GM19438 (cell line): ENCODE measurements around the gene C2CD3.
"Not testable (repeated sequence)": the region's sequence is repeated elsewhere in the genome, so short reads cannot be mapped to it uniquely, and the experiment has no call there.

ENCODE experiments used
- ATAC-seq: cut with Tn5 transposase; IDR thresholded peaks from one replicate; pipeline ENCODE4 v1.9.1; 2021; ENCODE audit warnings: low read depth; ENCODE audit not compliant: unreplicated experiment

The C2CD3 gene

DNA sequence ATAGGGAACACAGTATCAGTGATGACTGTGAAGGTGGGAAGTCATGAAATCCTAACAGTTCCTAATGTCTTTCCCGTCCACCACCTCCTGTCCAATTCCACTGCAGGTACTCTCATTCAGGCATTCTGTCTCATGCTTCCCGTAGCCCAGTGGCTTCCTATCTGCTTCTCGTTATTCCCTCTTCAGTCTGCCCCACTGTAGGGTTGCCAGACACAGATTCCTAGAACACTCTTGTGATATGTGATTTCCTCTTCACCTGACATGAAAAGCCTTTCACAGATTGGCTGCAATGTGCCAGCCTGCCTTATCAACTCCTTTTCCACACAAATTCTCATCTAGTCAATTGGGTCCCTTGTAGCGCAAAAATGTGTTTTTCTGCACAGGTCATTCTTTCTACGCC, 49.0 kb downstream of the C2CD3 start:
- no peak for ATAC-seq

DNA sequence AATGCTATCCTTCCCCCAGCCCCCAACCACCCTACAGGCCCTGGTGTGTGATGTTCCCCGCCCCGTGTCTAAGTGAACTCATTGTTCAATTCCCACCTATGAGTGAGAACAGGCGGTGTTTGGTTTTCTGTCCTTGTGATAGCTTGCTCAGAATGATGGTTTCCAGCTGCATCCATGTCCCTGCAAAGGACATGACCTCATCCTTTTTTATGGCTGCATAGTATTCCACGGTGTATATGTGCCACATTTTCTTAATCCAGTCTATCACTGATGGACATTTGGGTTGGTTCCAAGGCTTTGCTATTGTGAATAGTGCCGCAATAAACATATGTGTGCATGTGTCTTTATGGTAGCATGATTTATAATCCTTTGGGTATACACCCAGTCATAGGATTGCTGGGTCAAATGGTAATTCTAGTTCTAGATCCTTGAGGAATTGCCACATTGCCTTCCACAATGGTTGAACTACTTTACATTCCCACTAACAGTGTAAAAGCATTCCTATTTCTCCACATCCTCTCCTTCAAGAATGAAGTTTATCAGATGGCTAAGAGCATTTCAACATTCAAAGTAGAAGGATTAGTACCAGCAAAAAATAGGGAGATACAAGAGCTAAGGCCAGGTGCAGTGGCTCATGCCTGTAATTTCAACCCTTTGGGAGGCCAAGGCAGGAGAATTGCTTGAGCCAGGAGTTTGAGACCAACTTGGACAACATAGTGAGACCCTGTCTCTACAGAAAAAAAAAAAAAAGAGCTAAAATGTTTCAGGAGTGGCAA, 50.4 kb downstream of the C2CD3 start:
- ATAC-seq, result not testable (repeated sequence)

DNA sequence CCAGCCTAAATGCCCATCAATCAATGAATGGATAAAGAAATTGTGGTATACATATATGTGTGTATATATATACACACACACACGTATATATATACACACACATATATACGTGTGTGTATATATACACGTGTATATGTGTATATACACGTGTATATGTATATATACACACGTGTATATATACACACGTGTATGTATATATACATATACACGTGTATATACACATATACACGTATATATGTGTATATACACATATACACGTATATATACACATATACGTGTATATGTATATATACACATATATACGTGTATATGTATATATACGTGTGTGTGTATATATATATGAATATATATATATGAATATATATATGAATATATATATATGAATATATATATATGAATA, 54.1 kb downstream of the C2CD3 start:
- no peak for ATAC-seq

DNA sequence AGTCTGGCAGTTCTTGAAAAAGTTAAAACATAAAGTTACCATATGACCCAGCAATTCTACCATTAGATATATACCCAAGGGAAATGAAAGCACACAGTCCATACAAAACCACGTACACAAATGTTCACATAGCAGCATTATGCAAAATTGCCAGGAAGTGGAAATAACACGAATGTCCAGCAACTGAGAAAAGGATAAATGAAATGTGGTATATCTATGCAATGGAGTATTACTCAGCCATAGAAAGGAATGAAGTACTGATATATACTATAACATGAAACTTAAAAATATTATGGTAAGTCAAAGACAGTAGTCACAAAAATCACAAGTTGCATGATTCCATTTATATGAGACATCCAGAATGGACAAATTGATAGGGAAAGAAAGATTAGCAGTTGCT, 57.9 kb downstream of the C2CD3 start:
- no peak for ATAC-seq

DNA sequence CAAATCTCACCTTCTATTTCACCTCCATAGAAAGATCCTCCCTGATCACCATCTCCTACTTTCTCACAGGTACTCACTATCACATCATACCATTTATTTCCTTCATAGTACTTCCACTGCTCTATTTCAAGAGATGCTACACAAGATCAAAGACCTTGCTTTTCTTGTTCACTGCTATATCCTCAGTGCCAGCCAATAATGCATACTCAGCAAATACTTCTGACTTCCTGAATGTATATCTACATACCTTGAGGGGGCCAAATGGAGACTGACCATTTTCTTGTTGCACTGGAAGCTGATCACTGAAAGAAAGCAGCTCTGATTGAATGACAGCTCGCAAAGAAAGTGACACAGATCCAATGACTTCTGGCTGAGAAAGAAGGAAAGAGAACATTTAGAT, 64.7 kb downstream of the C2CD3 start:
- ATAC-seq, result no peak

DNA sequence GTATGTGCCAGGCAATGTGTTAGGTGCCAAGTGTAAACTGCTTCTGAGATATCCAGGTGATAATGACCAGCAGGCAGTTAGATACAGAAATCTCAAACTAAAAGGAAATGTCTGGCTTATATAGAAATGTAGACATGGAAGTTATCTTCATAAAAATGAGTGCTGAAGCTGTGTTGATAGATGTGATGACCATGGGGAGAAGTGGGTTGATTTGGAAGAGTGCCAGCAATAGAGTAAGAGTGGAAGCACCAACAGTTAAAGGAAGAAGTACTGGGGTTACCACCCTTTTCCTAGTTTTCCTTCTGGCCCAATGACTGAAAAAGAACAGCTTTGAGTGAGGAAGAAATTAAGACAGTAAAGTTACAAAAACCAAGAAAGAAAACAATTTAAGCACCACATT, 68.5 kb downstream of the C2CD3 start:
- no peak for ATAC-seq

DNA sequence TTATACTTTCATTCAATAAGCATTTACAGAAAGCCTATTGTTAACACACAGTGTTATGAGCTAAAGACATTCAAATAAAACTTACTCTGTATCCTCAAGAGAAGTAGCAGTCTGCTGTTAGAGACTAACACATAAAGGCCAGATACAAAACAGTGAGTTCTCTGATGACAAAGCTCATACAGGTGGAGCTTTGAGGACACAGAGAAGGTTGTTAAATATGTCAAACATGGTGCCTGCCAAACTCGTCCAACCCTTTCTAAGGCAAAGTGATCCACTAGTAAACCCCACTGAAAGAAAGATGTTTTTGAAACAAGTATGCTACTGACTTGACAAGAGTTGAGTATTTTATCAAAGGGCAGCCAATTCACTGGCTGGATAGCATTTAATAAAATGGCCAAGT, 70.1 kb downstream of the C2CD3 start:
- ATAC-seq, result no peak

DNA sequence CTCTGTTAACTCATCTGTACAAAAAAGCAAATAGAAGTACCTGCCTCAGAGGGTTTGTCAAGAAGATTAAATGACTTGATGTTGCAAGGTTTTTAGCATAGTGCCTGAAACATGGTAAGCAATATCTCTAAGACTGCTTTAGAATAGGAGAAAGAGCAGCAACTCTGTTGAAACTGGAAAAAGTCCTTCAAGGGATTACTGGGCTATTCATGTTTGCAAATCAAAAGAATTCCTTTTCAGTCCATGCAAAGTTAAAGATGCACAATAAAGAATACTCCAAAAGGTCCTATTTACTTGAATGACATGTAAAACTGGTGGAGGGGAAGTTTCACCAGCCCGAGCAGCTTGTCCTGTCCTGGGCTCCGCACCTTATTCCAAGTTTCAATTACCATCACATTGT, 70.6 kb downstream of the C2CD3 start:
- ATAC-seq, result no peak

DNA sequence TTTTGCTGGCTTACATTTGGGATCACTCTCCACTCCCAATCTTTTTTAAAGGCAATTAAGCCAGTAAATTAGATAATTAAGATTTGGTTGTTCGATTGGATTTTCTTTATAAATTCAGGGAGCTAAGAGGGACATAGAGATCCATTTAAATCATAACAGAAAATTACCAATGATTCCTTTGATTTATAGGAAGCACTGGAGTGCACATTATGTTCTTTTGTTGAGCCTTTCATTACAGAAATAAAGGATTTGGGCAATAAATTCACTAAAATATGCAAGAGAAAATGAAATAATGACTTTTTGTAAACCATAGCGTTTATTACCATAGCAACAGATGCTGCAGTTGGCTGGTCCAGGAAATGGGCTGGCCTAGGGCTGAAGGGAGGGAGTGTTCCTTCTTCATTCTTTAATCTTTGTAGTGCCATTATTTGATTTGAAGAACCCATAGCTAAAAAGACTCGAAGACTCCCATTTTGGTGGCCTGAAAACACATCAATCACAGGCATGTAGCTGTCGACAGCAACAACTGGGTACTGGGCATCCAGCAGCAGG, 73.0 kb downstream of the C2CD3 start:
- ATAC-seq, result no peak

DNA sequence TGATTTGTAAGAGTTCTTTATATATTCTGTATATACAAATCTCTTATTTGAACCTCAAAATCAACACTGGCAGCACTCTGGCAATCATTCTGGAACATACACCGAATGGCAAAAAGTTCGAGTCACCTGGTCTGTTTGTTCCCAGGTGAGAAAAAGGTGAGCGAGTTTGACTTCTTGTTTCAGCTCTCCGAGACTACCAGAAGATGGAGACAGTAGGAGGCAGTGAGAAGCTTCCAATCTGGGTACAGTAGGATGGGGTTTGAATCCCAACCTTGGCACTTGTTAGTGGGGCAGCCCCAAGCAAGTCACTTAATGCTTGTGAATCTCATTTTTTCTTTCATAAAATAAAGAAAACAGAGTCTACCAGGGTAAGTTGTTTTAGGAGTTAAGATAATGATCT, 76.4 kb downstream of the C2CD3 start:
- no peak for ATAC-seq

DNA sequence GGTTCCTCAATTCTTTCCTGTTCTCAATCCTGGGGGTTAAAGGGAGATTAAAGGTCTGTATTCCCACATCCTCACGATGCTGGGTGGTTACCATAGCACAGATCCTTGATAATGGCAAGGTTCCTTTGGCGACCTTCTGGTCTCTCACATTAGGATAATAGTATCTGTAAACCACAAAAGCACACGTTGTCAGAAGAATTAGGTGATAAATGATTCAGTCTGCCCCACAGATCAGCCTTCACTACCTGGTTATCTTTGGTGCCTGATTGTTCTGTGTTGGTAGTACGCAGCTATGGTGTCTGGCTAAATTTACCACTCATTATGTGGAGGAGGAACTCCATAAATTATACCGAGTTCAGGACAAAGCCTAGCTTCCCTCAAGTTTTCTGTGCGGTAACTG, 78.4 kb downstream of the C2CD3 start:
- no peak for ATAC-seq

DNA sequence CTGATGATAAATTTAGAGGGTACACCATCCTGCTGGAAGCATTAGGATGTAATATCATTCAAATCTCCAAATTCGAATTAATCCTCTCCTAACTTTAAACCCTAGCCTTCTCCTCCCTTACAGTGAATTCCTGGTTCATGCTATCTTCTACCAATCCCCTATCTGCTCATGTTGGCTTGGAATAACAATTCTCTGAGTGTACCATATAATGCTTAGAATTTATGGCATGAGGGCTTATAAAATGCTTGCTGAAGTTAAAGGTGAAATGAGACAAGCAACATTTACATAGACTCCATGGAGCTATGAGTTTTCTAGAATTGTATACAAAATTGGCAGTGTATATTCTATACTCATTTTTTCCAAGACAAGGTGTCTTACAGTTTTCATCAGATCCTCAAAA, 79.3 kb downstream of the C2CD3 start:
- no peak for ATAC-seq

DNA sequence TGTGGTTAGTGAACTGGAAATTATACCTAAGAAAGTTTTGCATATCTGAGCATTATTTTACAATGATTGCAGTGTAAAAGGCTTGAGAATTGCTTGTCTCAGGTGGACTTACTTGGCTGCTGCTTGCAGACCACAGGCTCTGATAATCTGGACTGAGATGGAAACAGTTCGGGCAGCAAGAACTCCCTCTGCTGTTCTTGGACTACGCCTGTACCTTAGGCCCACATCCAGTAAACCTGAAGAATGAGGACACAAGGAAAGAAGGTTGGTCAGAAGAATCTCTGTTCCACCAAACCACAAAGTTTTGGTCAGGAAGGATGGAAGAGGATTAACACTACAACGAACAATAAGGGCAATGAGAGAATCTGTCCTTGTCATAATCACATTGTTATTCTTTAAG, 80.1 kb downstream of the C2CD3 start:
- no peak for ATAC-seq

DNA sequence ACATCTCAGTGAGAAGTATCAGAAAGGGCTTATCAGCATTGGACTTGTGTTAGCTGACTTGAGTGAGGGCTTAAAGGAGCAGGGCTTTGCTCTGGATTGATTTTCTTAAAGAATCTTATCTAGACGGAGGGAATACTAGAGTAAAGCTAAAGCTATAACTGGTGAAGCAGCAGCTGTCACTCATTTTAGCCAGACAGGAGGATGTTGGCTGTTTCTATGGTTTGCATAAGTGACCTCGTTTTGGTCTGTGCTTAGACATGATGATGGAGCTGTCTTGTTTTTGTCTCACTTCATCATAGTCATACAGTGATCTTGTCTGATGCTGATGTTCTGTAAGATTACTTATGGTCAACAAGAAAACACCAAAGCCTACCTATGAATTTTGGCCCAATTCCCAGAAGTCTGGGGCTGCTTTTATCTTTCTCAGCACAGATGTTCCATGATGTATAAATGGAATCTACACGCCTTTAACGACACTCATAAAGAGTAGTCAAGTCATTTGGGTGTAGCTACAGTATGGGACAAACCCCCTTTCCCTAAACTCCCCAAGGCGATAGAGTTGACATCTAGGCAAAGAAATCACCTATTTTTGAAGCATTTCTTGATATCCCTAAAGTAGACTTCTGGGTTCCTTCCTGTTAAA, 84.4 kb downstream of the C2CD3 start:
- no peak for ATAC-seq

DNA sequence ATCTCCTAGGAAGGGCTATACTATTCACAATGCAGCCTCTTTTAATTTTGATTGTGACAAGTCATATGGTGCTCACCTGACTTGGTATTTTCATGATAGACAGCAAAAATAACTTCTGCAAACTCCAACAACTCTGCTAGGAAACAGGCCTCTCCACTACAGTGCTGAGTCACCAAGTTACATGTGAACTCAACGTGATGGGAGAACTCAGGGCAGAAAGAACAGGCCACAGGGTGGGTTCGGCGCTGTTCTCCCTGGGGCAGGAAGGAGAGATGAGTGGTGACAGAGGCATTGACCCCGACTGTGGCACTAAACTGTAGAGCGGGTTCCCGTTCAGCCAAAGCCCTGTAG, 85.3 kb downstream of the C2CD3 start:
- ATAC-seq, result no peak

DNA sequence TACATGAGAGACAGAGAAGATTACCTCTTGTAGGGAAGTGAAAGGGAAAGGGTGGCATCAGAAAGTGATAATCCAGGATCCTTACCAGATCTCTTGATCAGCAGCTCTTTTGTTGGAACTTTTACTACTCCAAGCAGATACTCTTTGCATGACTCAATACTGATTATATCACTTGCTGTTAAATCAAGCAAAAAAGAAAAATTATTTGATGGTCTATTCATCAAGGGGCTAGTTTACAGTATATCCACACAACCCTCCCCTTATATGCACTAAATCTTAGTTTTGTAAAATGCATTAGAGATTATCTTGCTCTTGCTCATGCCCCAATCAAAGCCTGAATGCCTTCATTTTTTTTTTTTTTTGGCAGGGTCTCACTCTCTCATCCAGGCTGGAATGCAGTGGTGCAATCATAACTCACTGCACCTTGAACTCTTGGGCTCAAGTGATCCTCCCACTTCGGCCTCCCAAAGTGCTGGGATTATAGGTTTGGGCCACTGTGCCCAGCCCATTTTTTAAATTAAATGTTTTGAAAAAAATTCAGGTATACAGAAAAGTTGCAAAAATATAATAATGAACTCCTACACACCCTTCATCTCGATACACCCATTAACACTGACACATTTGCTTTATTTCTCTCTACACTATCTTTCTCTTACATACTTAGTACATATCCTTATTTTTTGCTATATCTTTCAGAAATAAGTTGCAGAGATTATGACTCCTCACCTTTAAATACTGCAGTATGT, 85.8 kb downstream of the C2CD3 start:
- no peak for ATAC-seq

DNA sequence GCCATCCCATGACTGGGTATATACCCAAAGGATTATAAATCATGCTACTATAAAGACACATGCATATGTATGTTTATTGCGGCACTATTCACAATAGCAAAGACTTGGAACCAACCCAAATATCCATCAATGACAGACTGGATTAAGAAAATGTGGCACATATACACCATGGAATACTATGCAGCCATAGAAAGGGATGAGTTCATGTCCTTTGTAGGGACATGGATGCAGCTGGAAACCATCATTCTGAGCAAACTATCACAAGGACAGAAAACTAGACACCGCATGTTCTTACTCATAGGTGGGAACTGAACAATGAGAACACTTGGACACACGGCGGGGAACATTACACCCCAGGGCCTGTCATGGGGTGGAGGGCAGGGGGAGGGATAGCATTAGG, 86.9 kb downstream of the C2CD3 start:
- not testable (repeated sequence) for ATAC-seq

DNA sequence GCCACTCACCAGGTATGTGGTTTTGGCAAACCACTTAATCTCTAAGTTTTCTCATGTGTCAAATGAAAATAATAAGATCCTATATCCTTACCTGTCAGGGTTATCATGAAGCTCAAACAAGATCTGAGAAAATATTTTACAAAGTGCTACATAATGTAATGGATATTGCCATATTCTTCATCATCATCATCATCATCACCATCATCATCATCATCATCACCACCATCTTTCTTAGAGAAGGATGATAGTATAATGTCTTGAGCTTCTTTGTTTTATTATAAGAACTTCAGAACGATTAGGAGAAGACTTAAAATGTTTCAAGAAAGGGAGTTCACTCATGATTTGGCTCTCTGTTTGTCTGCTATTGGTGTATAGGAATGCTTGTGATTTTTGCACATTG, 89.4 kb downstream of the C2CD3 start:
- ATAC-seq, result no peak

DNA sequence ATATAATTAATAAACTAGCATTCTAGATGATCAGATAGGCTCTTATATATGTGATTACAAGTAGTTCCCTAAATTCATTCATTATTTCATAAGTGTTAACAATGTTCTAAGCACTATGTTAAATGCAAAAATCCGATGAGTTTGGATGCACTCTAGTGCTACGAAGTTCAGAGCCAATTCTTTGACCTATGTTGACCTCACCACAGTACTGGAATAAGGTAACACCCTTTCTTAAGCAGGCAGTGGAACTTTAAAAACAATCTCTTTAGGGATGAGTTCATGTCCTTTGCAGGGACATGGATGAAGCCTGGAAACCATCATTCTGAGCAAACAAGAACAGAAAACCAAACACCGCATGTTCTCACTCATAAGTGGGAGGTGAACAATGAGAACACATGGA, 93.6 kb downstream of the C2CD3 start:
- no peak for ATAC-seq

DNA sequence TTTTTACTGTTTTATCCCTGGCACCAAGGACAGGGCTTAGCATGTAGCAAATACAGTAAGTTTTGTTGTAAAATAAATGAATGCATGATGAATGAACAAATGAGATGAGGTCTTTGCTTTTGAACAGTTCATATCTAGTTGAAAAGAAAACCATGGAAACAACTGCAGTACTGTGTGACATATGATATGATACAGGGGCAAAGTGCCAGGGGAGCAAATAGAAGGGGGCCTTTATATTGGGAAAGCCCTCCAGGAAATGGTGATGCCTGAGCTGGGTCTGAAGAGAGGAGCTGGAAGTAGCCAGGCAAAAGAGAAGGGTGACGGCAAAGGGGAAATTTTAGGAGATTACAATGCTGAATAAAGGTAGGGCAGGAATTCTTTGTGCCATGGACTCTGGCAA, 98.1 kb downstream of the C2CD3 start:
- no peak for ATAC-seq

DNA sequence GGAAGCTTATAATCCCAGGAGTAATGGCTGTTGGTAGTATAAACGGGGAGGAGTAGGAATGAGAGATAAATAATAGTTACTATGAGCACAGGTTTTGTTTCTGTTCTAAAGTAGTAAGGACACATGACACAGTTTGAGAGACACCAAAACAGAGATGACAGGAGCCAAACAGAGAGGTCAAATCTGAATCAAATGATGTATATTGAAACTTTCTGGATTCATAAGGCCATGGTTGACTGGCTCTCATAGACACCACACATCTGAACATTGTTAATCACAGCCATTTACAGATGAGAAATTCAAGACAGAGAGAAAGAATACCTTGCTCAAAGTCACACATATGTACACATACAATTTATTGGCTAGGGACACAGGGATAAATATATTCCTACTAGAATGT, 98.5 kb downstream of the C2CD3 start:
- no peak for ATAC-seq
